Lower leg skin (tissue), 3 donors: ENCODE measurements around the gene IGSF5.

ENCODE experiments used
- CTCF ChIP-seq, 3 donors: fragments of 450-650 bp; IDR thresholded peaks; one replicate each; pipeline ENCODE4 v1.5.1; 2016; ENCODE audit warnings: antibody characterized with exemption in 3 of 3, mild to moderate bottlenecking in 3 of 3, moderate library complexity in 2 of 3
- POLR2A ChIP-seq, 2 donors: fragments of 450-650 bp; IDR thresholded peaks; one replicate each; pipeline ENCODE4 v1.6.1; 2016 to 2017; ENCODE audit warnings: antibody characterized with exemption in 2 of 2, mild to moderate bottlenecking in 1 of 2, moderate library complexity in 1 of 2

GRCh38 chr21:39696196-39696595 lies 48.8 kb upstream of the IGSF5 start:
- TF ChIP-seq CTCF (IDR thresholded peaks at IDR 0.05) (no peak), POLR2A (IDR thresholded peaks at IDR 0.05) (no peak)
